SK-N-SH treated with all-trans-retinoic acid at 6 μM for 48 hours (cell line): Measurements from ENCODE around the gene PLEKHH1.

ENCODE experiments used
- ATAC-seq: fragments of 200-7000 bp; cut with Tn5 transposase; 3 replicates; pipeline ENCODE4 v1.9.1; 2020; ENCODE audit warnings: mild to moderate bottlenecking, moderate library complexity
- ARNTL ChIP-seq: fragments of 450-650 bp; formaldehyde crosslinking; IDR thresholded peaks from 2 replicates; pipeline ENCODE4 v1.5.0; 2020; ENCODE audit warnings: low read depth, mild to moderate bottlenecking, moderate library complexity, borderline replicate concordance
- BACH2 ChIP-seq: fragments of 250-450 bp; sonication (Bioruptor Pico); IDR thresholded peaks from 2 replicates; pipeline ENCODE4 v1.9.0; 2021; ENCODE audit warnings: mild to moderate bottlenecking, borderline replicate concordance
- CREB5 ChIP-seq: fragments of 250-450 bp; sonication (Bioruptor Pico); IDR thresholded peaks from 2 replicates; pipeline ENCODE4 v1.5.1; 2020; ENCODE audit warnings: low read depth, mild to moderate bottlenecking, moderate library complexity
- CSDC2 ChIP-seq: fragments of 250-450 bp; sonication (Bioruptor Pico); IDR thresholded peaks from 2 replicates; pipeline ENCODE4 v1.5.0; 2020; ENCODE audit warnings: mild to moderate bottlenecking, moderate library complexity
- ESRRG ChIP-seq: fragments of 250-450 bp; sonication (Bioruptor Pico); IDR thresholded peaks from 2 replicates; pipeline ENCODE4 v1.6.1; 2021; ENCODE audit warnings: mild to moderate bottlenecking
- GLIS3 ChIP-seq: fragments of 250-450 bp; sonication (Bioruptor Pico); IDR thresholded peaks from 2 replicates; pipeline ENCODE4 v1.5.0; 2020; ENCODE audit warnings: mild to moderate bottlenecking, moderate library complexity
- ISL1 ChIP-seq: fragments of 250-450 bp; sonication (Bioruptor Pico); IDR thresholded peaks from 2 replicates; pipeline ENCODE4 v2.1.2; 2022; ENCODE audit warnings: mild to moderate bottlenecking, moderate library complexity
- PATZ1 ChIP-seq: fragments of 250-450 bp; sonication (Bioruptor Pico); IDR thresholded peaks from 2 replicates; pipeline ENCODE4 v1.8.0; 2020; ENCODE audit warnings: mild to moderate bottlenecking, moderate library complexity, borderline replicate concordance
- PPARA ChIP-seq: fragments of 250-450 bp; sonication (Bioruptor Pico); IDR thresholded peaks from 2 replicates; pipeline ENCODE4 v1.5.0; 2020; ENCODE audit warnings: mild to moderate bottlenecking, borderline replicate concordance
- RARB ChIP-seq: fragments of 250-450 bp; sonication (Bioruptor Pico); IDR thresholded peaks from 2 replicates; pipeline ENCODE4 v1.8.0; 2021; ENCODE audit warnings: mild to moderate bottlenecking, moderate library complexity
- SNAI2 ChIP-seq: fragments of 250-450 bp; sonication (Bioruptor Pico); IDR thresholded peaks from 2 replicates; pipeline ENCODE4 v1.5.0; 2020; ENCODE audit warnings: mild to moderate bottlenecking, moderate library complexity
- TCF4 ChIP-seq: fragments of 250-450 bp; sonication (Bioruptor Pico); IDR thresholded peaks from 2 replicates; pipeline ENCODE4 v1.8.0; 2021; ENCODE audit warnings: mild to moderate bottlenecking, moderate library complexity, borderline replicate concordance
- TOX ChIP-seq: fragments of 250-450 bp; sonication (Bioruptor Pico); IDR thresholded peaks from 2 replicates; pipeline ENCODE4 v1.8.0; 2021; ENCODE audit warnings: mild to moderate bottlenecking, moderate library complexity, borderline replicate concordance
- ZC3H10 ChIP-seq: fragments of 250-450 bp; sonication (Bioruptor Pico); IDR thresholded peaks from 2 replicates; pipeline ENCODE4 v1.5.1; 2021; ENCODE audit warnings: mild to moderate bottlenecking, moderate library complexity
- ZNF565 ChIP-seq: fragments of 450-650 bp; formaldehyde crosslinking; conservative IDR thresholded peaks from 2 replicates; pipeline ENCODE4 v1.5.0; 2020; ENCODE audit warnings: low read depth, mild to moderate bottlenecking, moderate library complexity
- ZNF70 ChIP-seq: fragments of 450-650 bp; formaldehyde crosslinking; IDR thresholded peaks from 2 replicates; pipeline ENCODE4 v1.5.0; 2020; ENCODE audit warnings: mild to moderate bottlenecking, moderate library complexity
- ZNF8 ChIP-seq: fragments of 450-650 bp; formaldehyde crosslinking; IDR thresholded peaks from 2 replicates; pipeline ENCODE4 v1.5.0; 2020; ENCODE audit warnings: mild to moderate bottlenecking, moderate library complexity
- TF ChIP-seq, protein P1 (sequence below): fragments of 250-450 bp; sonication (Bioruptor Pico); IDR thresholded peaks from 2 replicates; pipeline ENCODE4 v1.5.0; 2020; ENCODE audit warnings: mild to moderate bottlenecking, moderate library complexity
- TF ChIP-seq, protein P2 (sequence below): fragments of 250-450 bp; sonication (Bioruptor Pico); IDR thresholded peaks from 2 replicates; pipeline ENCODE4 v1.8.0; 2021; ENCODE audit warnings: low read depth, mild to moderate bottlenecking, moderate library complexity, borderline replicate concordance
- TF ChIP-seq, protein P3 (sequence below): fragments of 250-450 bp; sonication (Bioruptor Pico); IDR thresholded peaks from 2 replicates; pipeline ENCODE4 v1.5.1; 2021; ENCODE audit warnings: mild to moderate bottlenecking, moderate library complexity

Gene PLEKHH1

DNA sequence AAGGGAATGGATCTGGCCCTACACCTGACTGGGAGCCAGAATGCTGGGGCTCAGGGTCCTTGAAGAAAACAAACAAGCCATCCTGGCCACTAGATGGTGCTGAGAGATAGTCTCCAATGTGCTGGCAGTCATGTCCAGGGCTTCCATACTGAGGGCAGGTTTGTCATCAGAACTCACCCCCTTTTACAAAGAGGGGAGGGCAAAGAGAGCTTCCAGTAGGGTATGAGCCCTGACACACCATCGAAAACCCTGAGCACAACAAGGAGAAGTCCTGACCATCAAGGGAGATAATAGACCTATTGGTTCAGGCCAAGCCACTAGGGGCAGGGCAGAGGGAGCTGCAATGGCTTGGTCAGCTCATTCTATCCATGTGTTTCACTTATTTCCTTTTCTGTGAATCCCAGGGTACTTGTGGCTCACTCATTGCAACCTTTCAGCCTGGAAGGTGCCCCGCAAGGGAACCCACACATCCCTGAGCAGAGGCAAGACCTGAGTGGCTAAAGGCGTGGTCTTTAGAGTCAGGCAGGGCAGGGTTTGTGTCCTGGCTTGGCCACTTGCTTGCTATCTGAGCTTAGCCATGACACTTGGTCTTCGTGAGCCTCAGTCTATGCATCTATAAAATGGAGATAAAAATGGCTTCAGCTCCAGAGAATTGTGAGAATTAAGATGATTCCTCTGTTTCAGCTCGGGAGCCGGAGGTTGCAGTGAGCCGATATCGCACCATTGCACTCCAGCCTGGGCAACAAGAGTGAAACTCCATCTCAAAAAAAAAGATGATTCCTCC is 6.2 kb upstream of the PLEKHH1 start:
- ATAC-seq, result peak; percentile 95
- TF ChIP-seq ZNF8 (CRISPR knock-in tag) (no peak), CREB5 (CRISPR knock-in tag) (no peak), TOX (no peak), ESRRG (CRISPR knock-in tag) (no peak), GLIS3 (CRISPR knock-in tag) (no peak), ZC3H10 (CRISPR knock-in tag) (no peak), ZNF70 (CRISPR knock-in tag) (no peak), ZNF565 (CRISPR knock-in tag) (no peak), PPARA (CRISPR knock-in tag) (no peak)
- TF ChIP-seq, protein P1, sequence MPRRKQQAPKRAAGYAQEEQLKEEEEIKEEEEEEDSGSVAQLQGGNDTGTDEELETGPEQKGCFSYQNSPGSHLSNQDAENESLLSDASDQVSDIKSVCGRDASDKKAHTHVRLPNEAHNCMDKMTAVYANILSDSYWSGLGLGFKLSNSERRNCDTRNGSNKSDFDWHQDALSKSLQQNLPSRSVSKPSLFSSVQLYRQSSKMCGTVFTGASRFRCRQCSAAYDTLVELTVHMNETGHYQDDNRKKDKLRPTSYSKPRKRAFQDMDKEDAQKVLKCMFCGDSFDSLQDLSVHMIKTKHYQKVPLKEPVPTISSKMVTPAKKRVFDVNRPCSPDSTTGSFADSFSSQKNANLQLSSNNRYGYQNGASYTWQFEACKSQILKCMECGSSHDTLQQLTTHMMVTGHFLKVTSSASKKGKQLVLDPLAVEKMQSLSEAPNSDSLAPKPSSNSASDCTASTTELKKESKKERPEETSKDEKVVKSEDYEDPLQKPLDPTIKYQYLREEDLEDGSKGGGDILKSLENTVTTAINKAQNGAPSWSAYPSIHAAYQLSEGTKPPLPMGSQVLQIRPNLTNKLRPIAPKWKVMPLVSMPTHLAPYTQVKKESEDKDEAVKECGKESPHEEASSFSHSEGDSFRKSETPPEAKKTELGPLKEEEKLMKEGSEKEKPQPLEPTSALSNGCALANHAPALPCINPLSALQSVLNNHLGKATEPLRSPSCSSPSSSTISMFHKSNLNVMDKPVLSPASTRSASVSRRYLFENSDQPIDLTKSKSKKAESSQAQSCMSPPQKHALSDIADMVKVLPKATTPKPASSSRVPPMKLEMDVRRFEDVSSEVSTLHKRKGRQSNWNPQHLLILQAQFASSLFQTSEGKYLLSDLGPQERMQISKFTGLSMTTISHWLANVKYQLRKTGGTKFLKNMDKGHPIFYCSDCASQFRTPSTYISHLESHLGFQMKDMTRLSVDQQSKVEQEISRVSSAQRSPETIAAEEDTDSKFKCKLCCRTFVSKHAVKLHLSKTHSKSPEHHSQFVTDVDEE (CRISPR knock-in tag), result no peak
- TF ChIP-seq, protein P2, sequence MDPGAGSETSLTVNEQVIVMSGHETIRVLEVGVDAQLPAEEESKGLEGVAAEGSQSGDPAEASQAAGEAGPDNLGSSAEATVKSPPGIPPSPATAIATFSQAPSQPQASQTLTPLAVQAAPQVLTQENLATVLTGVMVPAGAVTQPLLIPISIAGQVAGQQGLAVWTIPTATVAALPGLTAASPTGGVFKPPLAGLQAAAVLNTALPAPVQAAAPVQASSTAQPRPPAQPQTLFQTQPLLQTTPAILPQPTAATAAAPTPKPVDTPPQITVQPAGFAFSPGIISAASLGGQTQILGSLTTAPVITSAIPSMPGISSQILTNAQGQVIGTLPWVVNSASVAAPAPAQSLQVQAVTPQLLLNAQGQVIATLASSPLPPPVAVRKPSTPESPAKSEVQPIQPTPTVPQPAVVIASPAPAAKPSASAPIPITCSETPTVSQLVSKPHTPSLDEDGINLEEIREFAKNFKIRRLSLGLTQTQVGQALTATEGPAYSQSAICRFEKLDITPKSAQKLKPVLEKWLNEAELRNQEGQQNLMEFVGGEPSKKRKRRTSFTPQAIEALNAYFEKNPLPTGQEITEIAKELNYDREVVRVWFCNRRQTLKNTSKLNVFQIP (CRISPR knock-in tag), result no peak

GRCh38 chr14:67527756-67528155 is 5.3 kb upstream of the PLEKHH1 start:
- no peak for ATAC-seq
- TF ChIP-seq BACH2 (CRISPR knock-in tag), result no peak
- TF ChIP-seq ESRRG (CRISPR knock-in tag), result no peak
- TF ChIP-seq PATZ1 (CRISPR knock-in tag), result no peak
- no peak for TF ChIP-seq ZNF8 (CRISPR knock-in tag)
- no peak for TF ChIP-seq ZNF70 (CRISPR knock-in tag)
- no peak for TF ChIP-seq ISL1 (CRISPR knock-in tag)
- TF ChIP-seq, protein P2 (CRISPR knock-in tag), result no peak
- TF ChIP-seq RARB, result no peak
- TF ChIP-seq PPARA (CRISPR knock-in tag), result no peak
- no peak for TF ChIP-seq TCF4 (CRISPR knock-in tag)
- TF ChIP-seq SNAI2 (CRISPR knock-in tag), result no peak
- TF ChIP-seq, all 23 proteins: peak for 0

- no peak for ATAC-seq
- TF ChIP-seq CSDC2 (no peak), PATZ1 (CRISPR knock-in tag) (no peak), ISL1 (CRISPR knock-in tag) (no peak), ZNF565 (CRISPR knock-in tag) (no peak), PPARA (CRISPR knock-in tag) (no peak), BACH2 (CRISPR knock-in tag) (no peak), ZNF70 (CRISPR knock-in tag) (no peak), ARNTL (CRISPR knock-in tag) (no peak), CREB5 (CRISPR knock-in tag) (no peak)
- TF ChIP-seq, protein P3, sequence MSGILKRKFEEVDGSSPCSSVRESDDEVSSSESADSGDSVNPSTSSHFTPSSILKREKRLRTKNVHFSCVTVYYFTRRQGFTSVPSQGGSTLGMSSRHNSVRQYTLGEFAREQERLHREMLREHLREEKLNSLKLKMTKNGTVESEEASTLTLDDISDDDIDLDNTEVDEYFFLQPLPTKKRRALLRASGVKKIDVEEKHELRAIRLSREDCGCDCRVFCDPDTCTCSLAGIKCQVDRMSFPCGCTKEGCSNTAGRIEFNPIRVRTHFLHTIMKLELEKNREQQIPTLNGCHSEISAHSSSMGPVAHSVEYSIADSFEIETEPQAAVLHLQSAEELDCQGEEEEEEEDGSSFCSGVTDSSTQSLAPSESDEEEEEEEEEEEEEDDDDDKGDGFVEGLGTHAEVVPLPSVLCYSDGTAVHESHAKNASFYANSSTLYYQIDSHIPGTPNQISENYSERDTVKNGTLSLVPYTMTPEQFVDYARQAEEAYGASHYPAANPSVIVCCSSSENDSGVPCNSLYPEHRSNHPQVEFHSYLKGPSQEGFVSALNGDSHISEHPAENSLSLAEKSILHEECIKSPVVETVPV, result no peak
Observed at GRCh38 chr14:67528276-67528675, 4.8 kb upstream of the PLEKHH1 start.
